GM21717 (cell line): ENCODE measurements around the gene SLC39A11.

Experiments
- ATAC-seq: cut with Tn5 transposase; IDR thresholded peaks from one replicate; pipeline ENCODE4 v1.9.1; 2021; ENCODE audit warnings: mild to moderate bottlenecking, moderate library complexity; ENCODE audit not compliant: unreplicated experiment

SLC39A11 gene

GRCh38 chr17:73045724-73046123 lies 46.8 kb downstream of the SLC39A11 start:
- no peak for ATAC-seq

GRCh38 chr17:73043686-73044581 lies 48.6 kb downstream of the SLC39A11 start:
- ATAC-seq = no peak

- no peak for ATAC-seq
Observed at GRCh38 chr17:73042809-73043685, 49.4 kb downstream of the SLC39A11 start.

GRCh38 chr17:73042225-73042624 lies 50.3 kb downstream of the SLC39A11 start:
- ATAC-seq = no peak

GRCh38 chr17:73039282-73039681 lies 53.2 kb downstream of the SLC39A11 start:
- no peak for ATAC-seq

GRCh38 chr17:73031472-73031871 lies 61.0 kb downstream of the SLC39A11 start:
- ATAC-seq = no peak

GRCh38 chr17:73030995-73031394 lies 61.5 kb downstream of the SLC39A11 start:
- ATAC-seq = no peak

- no peak for ATAC-seq
Observed at GRCh38 chr17:73030501-73030921, 62.0 kb downstream of the SLC39A11 start.

- ATAC-seq = no peak
Observed at GRCh38 chr17:73029991-73030390, 62.5 kb downstream of the SLC39A11 start.

- ATAC-seq = no peak
Observed at GRCh38 chr17:73029021-73029420, 63.5 kb downstream of the SLC39A11 start.

- ATAC-seq = no peak
Observed at GRCh38 chr17:73028299-73028755, 64.2 kb downstream of the SLC39A11 start.

GRCh38 chr17:73027130-73027741 lies 65.3 kb downstream of the SLC39A11 start:
- ATAC-seq = no peak

- no peak for ATAC-seq
Observed at GRCh38 chr17:73025041-73025560, 67.4 kb downstream of the SLC39A11 start.

- no peak for ATAC-seq
Observed at GRCh38 chr17:73023759-73024158, 68.7 kb downstream of the SLC39A11 start.

- no peak for ATAC-seq
Observed at GRCh38 chr17:73022694-73023093, 69.8 kb downstream of the SLC39A11 start.

- ATAC-seq = no peak
Observed at GRCh38 chr17:73021771-73022170, 70.7 kb downstream of the SLC39A11 start.

- ATAC-seq = no peak
Observed at GRCh38 chr17:73020110-73020509, 72.4 kb downstream of the SLC39A11 start.

- ATAC-seq = no peak
Observed at GRCh38 chr17:73018599-73018998, 73.9 kb downstream of the SLC39A11 start.

GRCh38 chr17:73017658-73018057 lies 74.8 kb downstream of the SLC39A11 start:
- no peak for ATAC-seq

- no peak for ATAC-seq
Observed at GRCh38 chr17:73015722-73016276, 76.7 kb downstream of the SLC39A11 start.
